GM13977 (cell line): ENCODE measurements around the gene PPP1CA.

ENCODE experiments used
- DNase-seq: peaks from one replicate; pipeline ENCODE4 v3.0.0; 2012; ENCODE audit warnings: low spot score
- CTCF ChIP-seq: IDR thresholded peaks from 2 replicates; pipeline ENCODE4 v1.5.1; 2012; ENCODE audit warnings: mild to moderate bottlenecking, control low read depth; ENCODE audit not compliant: insufficient read depth; ENCODE audit errors: extremely low read depth, missing control alignments
- in situ Hi-C: fragments of 300-500 bp; cut with MboI; formaldehyde crosslinking; loops from one replicate; pipeline ENCODE4 v1.12.0; 2022; ENCODE audit warnings: low sequenced_read_pairs, low pct_unique_long_range_greater_than_20kb, mixed read lengths, inconsistent platforms; ENCODE audit not compliant: unreplicated experiment

The PPP1CA gene

GRCh38 chr11:67371189-67371910 is 30.3 kb downstream of the PPP1CA start:
- peak; percentile 70 for DNase-seq
- peak; percentile 47 for TF ChIP-seq CTCF
- in situ Hi-C loops = no loop called here

- in situ Hi-C loops = no loop called here
- no peak for TF ChIP-seq CTCF
- DNase-seq = no peak
These were observed 31.1 kb downstream of the PPP1CA start for GRCh38 chr11:67370351-67371076.

- DNase-seq = no peak
- TF ChIP-seq CTCF = no peak
- in situ Hi-C loops = no loop called here
These were observed 31.8 kb downstream of the PPP1CA start for GRCh38 chr11:67369801-67370284.

GRCh38 chr11:67369275-67369674 is 32.4 kb downstream of the PPP1CA start:
- in situ Hi-C loops = no loop called here
- no peak for TF ChIP-seq CTCF
- no peak for DNase-seq

GRCh38 chr11:67368621-67369020 is 33.0 kb downstream of the PPP1CA start:
- in situ Hi-C loops = no loop called here
- peak; percentile 74 for DNase-seq
- TF ChIP-seq CTCF = no peak

- no peak for DNase-seq
- in situ Hi-C loops = no loop called here
- TF ChIP-seq CTCF = no peak
These were observed 33.9 kb downstream of the PPP1CA start for GRCh38 chr11:67367761-67368227.
